Lung (tissue), 12 donors: Measurements from ENCODE around the gene U2SURP. TPM values are rescaled to one million over a fixed set of nuclear protein-coding genes. Genes with fewer than 3 reads are reported as not detected.
A peak's percentile ranks its signal among the peaks of the same experiment; 100 is the strongest.
"Not testable (repeated sequence)": the region's sequence is repeated elsewhere in the genome, so short reads cannot be mapped to it uniquely, and the experiment has no call there.

ENCODE experiments used
- ATAC-seq: fragments of 200-7000 bp; cut with Tn5 transposase; one replicate; pipeline ENCODE4 v1.9.1; 2020; ENCODE audit warnings: moderate number of reproducible peaks; ENCODE audit not compliant: insufficient read depth, low FRiP score
- DNase-seq, 3 donors: peaks; one replicate each; pipeline ENCODE4 v3.0.0-alpha.2; 2013 to 2017
- H3K27ac ChIP-seq, 2 donors: one replicate each; pipeline ENCODE4 v1.5.1; 2013; ENCODE audit warnings: mild to moderate bottlenecking in 2 of 2, moderate library complexity in 2 of 2, control low read depth in 1 of 2, inconsistent platforms in 1 of 2, low read depth in 1 of 2, low read length in 1 of 2
- H3K27me3 ChIP-seq, 3 donors: one replicate each; pipeline ENCODE4 v1.5.1; 2013; ENCODE audit warnings: low read length in 2 of 3; ENCODE audit not compliant: control insufficient read depth in 3 of 3, insufficient read depth in 3 of 3
- H3K36me3 ChIP-seq, 4 donors: one replicate each; pipeline ENCODE4 v1.5.1; 2013; ENCODE audit warnings: low read length in 4 of 4, mild to moderate bottlenecking in 1 of 4, moderate library complexity in 1 of 4; ENCODE audit not compliant: control insufficient read depth in 4 of 4, insufficient read depth in 4 of 4
- H3K4me1 ChIP-seq, 5 donors: one replicate each; pipeline ENCODE4 v1.5.1; 2013; ENCODE audit warnings: low read length in 5 of 5, mild to moderate bottlenecking in 2 of 5, moderate library complexity in 1 of 5; ENCODE audit not compliant: control insufficient read depth in 5 of 5, insufficient read depth in 5 of 5
- H3K4me3 ChIP-seq: one replicate; pipeline ENCODE4 v1.5.1; 2013; ENCODE audit warnings: mild to moderate bottlenecking, control low read depth, moderate library complexity
- H3K9ac ChIP-seq, 2 donors: one replicate each; pipeline ENCODE4 v1.5.1; 2013; ENCODE audit warnings: low read length in 2 of 2, control low read depth in 1 of 2; ENCODE audit not compliant: insufficient read depth in 1 of 2
- H3K9me3 ChIP-seq, 4 donors: one replicate each; pipeline ENCODE4 v1.5.1; 2013; ENCODE audit warnings: low read length in 3 of 4, mild to moderate bottlenecking in 1 of 4, moderate library complexity in 1 of 4; ENCODE audit not compliant: control insufficient read depth in 4 of 4, insufficient read depth in 3 of 4
- CTCF ChIP-seq: IDR thresholded peaks from 2 replicates; pipeline ENCODE4 v1.5.1; 2012; ENCODE audit warnings: mild to moderate bottlenecking; ENCODE audit errors: control extremely low read depth, extremely low read depth
- WGBS, 2 donors: extraction: QIAGEN DNeasy Blood & Tissue Kit; methylation state at CpG; one replicate each; pipeline ENCODE4 v1.1.7; 2013; 5-methylcytosine and 5-hydroxymethylcytosine counted together
- polyA plus RNA-seq, 2 donors: library from polyadenylated mRNA; stranded (reverse); fragments of 200-250 nt; gene quantifications; one replicate each; pipeline ENCODE4 v1.2.1, GENCODE V29; 2013
- total RNA-seq, 2 donors: library from RNA; depleted of rRNA in 1 of 2; stranded (reverse); fragments of >200 nt in 1 of 2; gene quantifications; one replicate each; pipeline ENCODE4 v1.2.1, GENCODE V29; 2014 to 2021
- donor health status: control.
- donor health status: control.
- donor health status: Bipolar disorder and iron deficiency.
- donor health status: healthy.
- donor health status: DM: yes; HTN: yes; CAD: no.

U2SURP gene
- total and polyA plus RNA-seq, 4 donors, result 25.7 to 167 (median 46.2) TPM

GRCh38 chr3:142984255-142984654, 17.1 kb upstream of the U2SURP start:
- no peak for DNase-seq
- 94 to 96% methylated on average over 3 of the region's 3 CpGs for WGBS, 2 donors
- H3K9me3 ChIP-seq, result no peaks in the 10 kb centered on the region
- no peak overlapping the region for H3K9ac ChIP-seq
- no peak overlapping the region for H3K27ac ChIP-seq
- TF ChIP-seq CTCF, result no peak
- H3K27me3 ChIP-seq, result peaks cover 0 to 11% (median 7%) of the 10 kb centered on the region in 3 donors
- ATAC-seq, result no peak
- H3K4me1 ChIP-seq, result peaks cover 0 to 8% (median 0%) of the 10 kb centered on the region in 5 donors
- no peak overlapping the region for H3K4me3 ChIP-seq
- no peaks in the 10 kb centered on the region for H3K36me3 ChIP-seq

- Histone ChIP-seq H3K36me3 (no peaks in the 10 kb centered on the region), H3K9me3 (no peaks in the 10 kb centered on the region), H3K9ac (no peak overlapping the region), H3K4me1 (peaks cover 0 to 8% (median 0%) of the 10 kb centered on the region in 5 donors), H3K27ac (no peak overlapping the region), H3K27me3 (peaks cover 0 to 9% (median 3%) of the 10 kb centered on the region in 3 donors), H3K4me3 (no peak overlapping the region)
- no peak for ATAC-seq
- TF ChIP-seq CTCF, result peak; percentile 27
- peak in 2 of 3 donors; percentile 72 to 77 for DNase-seq
- WGBS, 2 donors, result 69 to 82% methylated on average over 5 of the region's 5 CpGs
These were observed 14.2 kb upstream of the U2SURP start for GRCh38 chr3:142987080-142987700.

- H3K36me3 ChIP-seq, result no peaks in the 10 kb centered on the region
- no peak for TF ChIP-seq CTCF
- peaks cover 0 to 5% (median 0%) of the 10 kb centered on the region in 3 donors for H3K27me3 ChIP-seq
- H3K4me3 ChIP-seq, result no peak overlapping the region
- no peak overlapping the region for H3K9ac ChIP-seq
- H3K4me1 ChIP-seq, result peaks cover 0 to 8% (median 0%) of the 10 kb centered on the region in 5 donors
- H3K27ac ChIP-seq, result peak overlapping the region in 1 of 2 donors; percentile 4
- 28 to 43% methylated on average over 7 of the region's 7 CpGs for WGBS, 2 donors
- no peak for ATAC-seq
- peak; percentile 86 to 94 (median 90) for DNase-seq
- no peaks in the 10 kb centered on the region for H3K9me3 ChIP-seq
These were observed 13.7 kb upstream of the U2SURP start for GRCh38 chr3:142987707-142988106.

- not testable (repeated sequence) for H3K27me3 ChIP-seq, H3K36me3 ChIP-seq, H3K4me3 ChIP-seq, H3K4me1 ChIP-seq, ATAC-seq, DNase-seq, H3K9me3 ChIP-seq, H3K9ac ChIP-seq
- H3K27ac ChIP-seq, result peak overlapping the region in 1 of 2 donors; percentile 4
- WGBS, 2 donors, result 77 to 96% methylated on average over 2 of the region's 2 CpGs
These were observed 13.1 kb upstream of the U2SURP start for GRCh38 chr3:142988221-142988620.

- not testable (repeated sequence) for DNase-seq, H3K9me3 ChIP-seq, ATAC-seq, H3K36me3 ChIP-seq, H3K27ac ChIP-seq, H3K9ac ChIP-seq, H3K27me3 ChIP-seq, H3K4me1 ChIP-seq, H3K4me3 ChIP-seq
- WGBS, 2 donors, result 100% methylated on average over 2 of the region's 3 CpGs; no CpG with 5 or more reads in 1 of the 2 donors
These were observed 12.5 kb upstream of the U2SURP start for GRCh38 chr3:142988826-142989225.
